Thyroid gland (tissue), 4 donors: ENCODE results near the gene KRABD2. TPM values are rescaled to one million over a fixed set of nuclear protein-coding genes. Genes with fewer than 3 reads are reported as not detected.

Experiments used
- small RNA-seq: library from RNA; depleted of rRNA; stranded (forward); fragments of <200 nt; gene quantifications from one replicate; pipeline ENCODE3, GENCODE V24; 2016
- total RNA-seq, 4 donors: library from RNA; depleted of rRNA; stranded (reverse); fragments of >200 nt; gene quantifications; one replicate each; pipeline ENCODE4 v1.2.3, GENCODE V29; 2016

KRABD2 gene

Small RNAs within 50 kb of the gene (small RNA-seq; reads per million reads assigned to genes)
- not detected for gene RF00265

Other genes with a start within 250 kb of the KRABD2 start
- 100 to 1,000 TPM in 3 of 4 donors, 10 to 100 TPM in 1; 85.2 to 148 (median 137) TPM for gene PER1, start 224.3 kb downstream of the KRABD2 start, total RNA-seq
- gene VAMP2, start 213.8 kb downstream of the KRABD2 start, total RNA-seq: 10 to 100 TPM; 30.6 to 35.2 (median 33.4) TPM
- 10 to 100 TPM; 19.7 to 34.7 (median 32.2) TPM for gene TMEM107, start 200.3 kb downstream of the KRABD2 start, total RNA-seq
- gene BORCS6, start 186.5 kb downstream of the KRABD2 start, total RNA-seq: 10 to 100 TPM in 3 of 4 donors, 1 to 10 TPM in 1; 7.7 to 17.0 (median 15.5) TPM
- 1 to 10 TPM in 1 of 4 donors, not detected in 3; 6.0 TPM for gene AURKB, start 166.1 kb downstream of the KRABD2 start, total RNA-seq
- 10 to 100 TPM; 19.2 to 40.3 (median 21.2) TPM for gene CTC1, start 128.6 kb downstream of the KRABD2 start, total RNA-seq
- 10 to 100 TPM; 14.8 to 39.5 (median 18.3) TPM for gene PFAS, start 127.4 kb downstream of the KRABD2 start, total RNA-seq
- 10 to 100 TPM; 18.9 to 30.2 (median 22.4) TPM for gene RANGRF, start 88.0 kb downstream of the KRABD2 start, total RNA-seq
- gene SLC25A35, start 81.3 kb downstream of the KRABD2 start, total RNA-seq: 10 to 100 TPM in 1 of 4 donors, 1 to 10 TPM in 3; 2.9 to 12.7 (median 5.9) TPM
- gene ARHGEF15, start 66.5 kb downstream of the KRABD2 start, total RNA-seq: 1 to 10 TPM; 4.3 to 9.8 (median 6.8) TPM
- gene ODF4, start 36.9 kb downstream of the KRABD2 start, total RNA-seq: not detected
- 1,000 to 10,000 TPM; 2,728 to 5,465 (median 3,162) TPM for gene RPL26, start 6.5 kb upstream of the KRABD2 start, total RNA-seq
- not detected for gene RNF222, start 21.1 kb upstream of the KRABD2 start, total RNA-seq
- gene NDEL1, start 59.2 kb upstream of the KRABD2 start, total RNA-seq: 10 to 100 TPM; 56.0 to 77.7 (median 59.5) TPM